ENCODE measurements around the gene OR8G1.
"Not testable (repeated sequence)": the region's sequence is repeated elsewhere in the genome, so short reads cannot be mapped to it uniquely, and the experiment has no call there.

OR8G1 gene

GRCh38 chr11:124233376-124233775 lies 7.5 kb upstream of the OR8G1 start:
- no peak for DNase-seq

- DNase-seq: no peak
Observed at GRCh38 chr11:124238512-124238911, 2.4 kb upstream of the OR8G1 start.

GRCh38 chr11:124249869-124250268 lies 9.0 kb downstream of the OR8G1 start:
- DNase-seq: not testable (repeated sequence)

- DNase-seq: no peak
Observed at GRCh38 chr11:124256076-124256475, 15.2 kb downstream of the OR8G1 start, which contains the start of gene OR8G5. TSS of gene OR8G5 (plus strand) at chr11:124256376. CDS start at chr11:124264932, 8,556 bp downstream.

GRCh38 chr11:124265041-124265440 lies 24.1 kb downstream of the OR8G1 start:
- DNase-seq: not testable (repeated sequence)

- not testable (repeated sequence) for DNase-seq
Observed at GRCh38 chr11:124270886-124271285, 30.0 kb downstream of the OR8G1 start.

- no peak for DNase-seq
Observed at GRCh38 chr11:124274000-124274399, 33.1 kb downstream of the OR8G1 start.

- DNase-seq: no peak
Observed at GRCh38 chr11:124276081-124276480, 35.2 kb downstream of the OR8G1 start.

GRCh38 chr11:124277207-124277606 lies 36.3 kb downstream of the OR8G1 start:
- no peak for DNase-seq

GRCh38 chr11:124277804-124278203 lies 36.9 kb downstream of the OR8G1 start:
- no peak for DNase-seq

- no peak for DNase-seq
Observed at GRCh38 chr11:124278261-124278660, 37.4 kb downstream of the OR8G1 start.

- DNase-seq: no peak
Observed at GRCh38 chr11:124285610-124286344, 44.9 kb downstream of the OR8G1 start.

GRCh38 chr11:124294687-124295086 lies 53.8 kb downstream of the OR8G1 start:
- DNase-seq: no peak

GRCh38 chr11:124296016-124296415 lies 55.1 kb downstream of the OR8G1 start:
- no peak for DNase-seq

GRCh38 chr11:124297921-124298320 lies 57.0 kb downstream of the OR8G1 start:
- no peak for DNase-seq

GRCh38 chr11:124301548-124301947 lies 60.7 kb downstream of the OR8G1 start:
- no peak for DNase-seq

GRCh38 chr11:124302347-124303125 lies 61.6 kb downstream of the OR8G1 start:
- no peak for DNase-seq
